ENCODE measurements around the gene CMPK1.

GRCh38 chr1:47333578-47333921 is at the start of gene CMPK1:
- TF ChIP-seq SMC3 (conservative IDR thresholded peaks at IDR 0.05; ENCODE audit: poor library complexity): peak; percentile 69
- peak; percentile 71 for TF ChIP-seq CTCF (IDR thresholded peaks at IDR 0.05; ENCODE audit: poor library complexity, severe bottlenecking)
- TF ChIP-seq EZH2 (IDR thresholded peaks at IDR 0.05; ENCODE audit: borderline replicate concordance, insufficient read depth, low read length, poor library complexity, severe bottlenecking): no peak
- peak; percentile 56 for TF ChIP-seq RAD21 (conservative IDR thresholded peaks at IDR 0.05)
